ENCODE measurements around the gene LAT. TPM values are rescaled to one million over a fixed set of nuclear protein-coding genes. Genes with fewer than 3 reads are reported as not detected.
"Not testable (repeated sequence)": the region's sequence is repeated elsewhere in the genome, so short reads cannot be mapped to it uniquely, and the experiment has no call there.

Gene LAT
- total RNA-seq, 1 donor from 2014 or later: 0.52 TPM

- H3K4me1 ChIP-seq (ENCODE audit: control insufficient read depth in 3 of 3, insufficient read depth in 3 of 3, low read length in 3 of 3): no peaks in the 10 kb centered on the region
- no peaks in the 10 kb centered on the region for H3K9me3 ChIP-seq (ENCODE audit: control insufficient read depth in 3 of 3, low read length in 3 of 3)
- H3K27ac ChIP-seq (ENCODE audit: low read depth, low read length): no peak overlapping the region
- H3K4me3 ChIP-seq (ENCODE audit: low read length in 3 of 3): no peak overlapping the region
- H3K9ac ChIP-seq (ENCODE audit: low read depth in 1 of 3, low read length in 3 of 3): no peak overlapping the region
- H3K36me3 ChIP-seq (ENCODE audit: control insufficient read depth in 3 of 3, insufficient read depth in 3 of 3, low read length in 3 of 3): no peaks in the 10 kb centered on the region
- peaks cover 0 to 2% (median 0%) of the 10 kb centered on the region in 3 donors for H3K27me3 ChIP-seq (ENCODE audit: control insufficient read depth in 3 of 3, insufficient read depth in 3 of 3, low read length in 3 of 3)
Measured at GRCh38 chr16:28998837-28999236, 14.0 kb downstream of the LAT start.

GRCh38 chr16:28999577-28999976 is 14.7 kb downstream of the LAT start:
- H3K36me3 ChIP-seq (ENCODE audit: control insufficient read depth in 3 of 3, insufficient read depth in 3 of 3, low read length in 3 of 3): no peaks in the 10 kb centered on the region
- no peaks in the 10 kb centered on the region for H3K4me1 ChIP-seq (ENCODE audit: control insufficient read depth in 3 of 3, insufficient read depth in 3 of 3, low read length in 3 of 3)
- H3K27ac ChIP-seq (ENCODE audit: low read depth, low read length): no peak overlapping the region
- peaks cover 0 to 2% (median 0%) of the 10 kb centered on the region in 3 donors for H3K27me3 ChIP-seq (ENCODE audit: control insufficient read depth in 3 of 3, insufficient read depth in 3 of 3, low read length in 3 of 3)
- H3K9ac ChIP-seq (ENCODE audit: low read depth in 1 of 3, low read length in 3 of 3): no peak overlapping the region
- H3K4me3 ChIP-seq (ENCODE audit: low read length in 3 of 3): no peak overlapping the region
- no peaks in the 10 kb centered on the region for H3K9me3 ChIP-seq (ENCODE audit: control insufficient read depth in 3 of 3, low read length in 3 of 3)

GRCh38 chr16:29000019-29000418 is 15.2 kb downstream of the LAT start:
- Histone ChIP-seq H3K27me3 (ENCODE audit: control insufficient read depth in 3 of 3, insufficient read depth in 3 of 3, low read length in 3 of 3) (peaks cover 0 to 2% (median 0%) of the 10 kb centered on the region in 3 donors), H3K9ac (ENCODE audit: low read depth in 1 of 3, low read length in 3 of 3) (no peak overlapping the region), H3K36me3 (ENCODE audit: control insufficient read depth in 3 of 3, insufficient read depth in 3 of 3, low read length in 3 of 3) (no peaks in the 10 kb centered on the region), H3K9me3 (ENCODE audit: control insufficient read depth in 3 of 3, low read length in 3 of 3) (no peaks in the 10 kb centered on the region), H3K27ac (ENCODE audit: low read depth, low read length) (no peak overlapping the region), H3K4me3 (ENCODE audit: low read length in 3 of 3) (no peak overlapping the region), H3K4me1 (ENCODE audit: control insufficient read depth in 3 of 3, insufficient read depth in 3 of 3, low read length in 3 of 3) (no peaks in the 10 kb centered on the region)

- not testable (repeated sequence) for H3K36me3 ChIP-seq (ENCODE audit: control insufficient read depth in 3 of 3, insufficient read depth in 3 of 3, low read length in 3 of 3); H3K27ac ChIP-seq (ENCODE audit: low read depth, low read length); H3K27me3 ChIP-seq (ENCODE audit: control insufficient read depth in 3 of 3, insufficient read depth in 3 of 3, low read length in 3 of 3); H3K4me3 ChIP-seq (ENCODE audit: low read length in 3 of 3); H3K9ac ChIP-seq (ENCODE audit: low read depth in 1 of 3, low read length in 3 of 3); H3K9me3 ChIP-seq (ENCODE audit: control insufficient read depth in 3 of 3, low read length in 3 of 3); H3K4me1 ChIP-seq (ENCODE audit: control insufficient read depth in 3 of 3, insufficient read depth in 3 of 3, low read length in 3 of 3)
Measured at GRCh38 chr16:29004496-29005139, 19.8 kb downstream of the LAT start.

GRCh38 chr16:29007730-29008593 is 23.1 kb downstream of the LAT start:
- Histone ChIP-seq H3K27ac (ENCODE audit: low read depth, low read length) (no peak overlapping the region), H3K9me3 (ENCODE audit: control insufficient read depth in 3 of 3, low read length in 3 of 3) (no peaks in the 10 kb centered on the region), H3K27me3 (ENCODE audit: control insufficient read depth in 3 of 3, insufficient read depth in 3 of 3, low read length in 3 of 3) (peaks cover 0 to 4% (median 3%) of the 10 kb centered on the region in 3 donors), H3K36me3 (ENCODE audit: control insufficient read depth in 3 of 3, insufficient read depth in 3 of 3, low read length in 3 of 3) (no peaks in the 10 kb centered on the region), H3K4me3 (ENCODE audit: low read length in 3 of 3) (no peak overlapping the region), H3K4me1 (ENCODE audit: control insufficient read depth in 3 of 3, insufficient read depth in 3 of 3, low read length in 3 of 3) (no peaks in the 10 kb centered on the region), H3K9ac (ENCODE audit: low read depth in 1 of 3, low read length in 3 of 3) (no peak overlapping the region)

- H3K9me3 ChIP-seq (ENCODE audit: control insufficient read depth in 3 of 3, low read length in 3 of 3): no peaks in the 10 kb centered on the region
- H3K4me3 ChIP-seq (ENCODE audit: low read length in 3 of 3): no peak overlapping the region
- no peak overlapping the region for H3K9ac ChIP-seq (ENCODE audit: low read depth in 1 of 3, low read length in 3 of 3)
- peaks cover 0 to 4% (median 3%) of the 10 kb centered on the region in 3 donors for H3K27me3 ChIP-seq (ENCODE audit: control insufficient read depth in 3 of 3, insufficient read depth in 3 of 3, low read length in 3 of 3)
- no peaks in the 10 kb centered on the region for H3K4me1 ChIP-seq (ENCODE audit: control insufficient read depth in 3 of 3, insufficient read depth in 3 of 3, low read length in 3 of 3)
- H3K27ac ChIP-seq (ENCODE audit: low read depth, low read length): no peak overlapping the region
- H3K36me3 ChIP-seq (ENCODE audit: control insufficient read depth in 3 of 3, insufficient read depth in 3 of 3, low read length in 3 of 3): no peaks in the 10 kb centered on the region
Measured at GRCh38 chr16:29009050-29009837, 24.4 kb downstream of the LAT start.

- Histone ChIP-seq H3K27me3 (ENCODE audit: control insufficient read depth in 3 of 3, insufficient read depth in 3 of 3, low read length in 3 of 3) (peaks cover 0 to 4% (median 3%) of the 10 kb centered on the region in 3 donors), H3K9me3 (ENCODE audit: control insufficient read depth in 3 of 3, low read length in 3 of 3) (no peaks in the 10 kb centered on the region), H3K36me3 (ENCODE audit: control insufficient read depth in 3 of 3, insufficient read depth in 3 of 3, low read length in 3 of 3) (no peaks in the 10 kb centered on the region), H3K27ac (ENCODE audit: low read depth, low read length) (no peak overlapping the region), H3K9ac (ENCODE audit: low read depth in 1 of 3, low read length in 3 of 3) (no peak overlapping the region), H3K4me3 (ENCODE audit: low read length in 3 of 3) (no peak overlapping the region), H3K4me1 (ENCODE audit: control insufficient read depth in 3 of 3, insufficient read depth in 3 of 3, low read length in 3 of 3) (no peaks in the 10 kb centered on the region)
Measured at GRCh38 chr16:29009838-29010166, 24.9 kb downstream of the LAT start.

- H3K4me3 ChIP-seq (ENCODE audit: low read length in 3 of 3): no peak overlapping the region
- no peak overlapping the region for H3K9ac ChIP-seq (ENCODE audit: low read depth in 1 of 3, low read length in 3 of 3)
- no peaks in the 10 kb centered on the region for H3K4me1 ChIP-seq (ENCODE audit: control insufficient read depth in 3 of 3, insufficient read depth in 3 of 3, low read length in 3 of 3)
- peaks cover 0 to 4% (median 3%) of the 10 kb centered on the region in 3 donors for H3K27me3 ChIP-seq (ENCODE audit: control insufficient read depth in 3 of 3, insufficient read depth in 3 of 3, low read length in 3 of 3)
- no peaks in the 10 kb centered on the region for H3K36me3 ChIP-seq (ENCODE audit: control insufficient read depth in 3 of 3, insufficient read depth in 3 of 3, low read length in 3 of 3)
- H3K27ac ChIP-seq (ENCODE audit: low read depth, low read length): no peak overlapping the region
- no peaks in the 10 kb centered on the region for H3K9me3 ChIP-seq (ENCODE audit: control insufficient read depth in 3 of 3, low read length in 3 of 3)
Measured at GRCh38 chr16:29011112-29011511, 26.3 kb downstream of the LAT start.

GRCh38 chr16:29011851-29012250 is 27.0 kb downstream of the LAT start:
- H3K4me1 ChIP-seq (ENCODE audit: control insufficient read depth in 3 of 3, insufficient read depth in 3 of 3, low read length in 3 of 3): no peaks in the 10 kb centered on the region
- H3K27me3 ChIP-seq (ENCODE audit: control insufficient read depth in 3 of 3, insufficient read depth in 3 of 3, low read length in 3 of 3): peaks cover 0 to 4% (median 3%) of the 10 kb centered on the region in 3 donors
- no peaks in the 10 kb centered on the region for H3K9me3 ChIP-seq (ENCODE audit: control insufficient read depth in 3 of 3, low read length in 3 of 3)
- H3K9ac ChIP-seq (ENCODE audit: low read depth in 1 of 3, low read length in 3 of 3): no peak overlapping the region
- H3K36me3 ChIP-seq (ENCODE audit: control insufficient read depth in 3 of 3, insufficient read depth in 3 of 3, low read length in 3 of 3): no peaks in the 10 kb centered on the region
- no peak overlapping the region for H3K27ac ChIP-seq (ENCODE audit: low read depth, low read length)
- no peak overlapping the region for H3K4me3 ChIP-seq (ENCODE audit: low read length in 3 of 3)

Data from skeletal muscle tissue (tissue), 4 donors.